Liver (tissue), 9 donors: Measurements from ENCODE around the gene HLTF. TPM values are rescaled to one million over a fixed set of nuclear protein-coding genes. Genes with fewer than 3 reads are reported as not detected.

Experiments used
- DNase-seq: peaks from one replicate; pipeline ENCODE4 v3.0.0-alpha.2; 2017; ENCODE audit warnings: low spot score
- H3K27ac ChIP-seq, 2 donors: one replicate each; pipeline ENCODE4 v1.7.0; 2013; ENCODE audit warnings: inconsistent platforms in 2 of 2, low read length in 2 of 2, control low read depth in 1 of 2, low read depth in 1 of 2, mild to moderate bottlenecking in 1 of 2
- H3K27me3 ChIP-seq, 4 donors: one replicate each; pipeline versions ENCODE4 v1.6.1 to v1.7.0; 2013; ENCODE audit warnings: low read length in 3 of 4, inconsistent platforms in 1 of 4, mild to moderate bottlenecking in 1 of 4, moderate library complexity in 1 of 4; ENCODE audit not compliant: control insufficient read depth in 4 of 4, insufficient read depth in 4 of 4
- H3K36me3 ChIP-seq, 4 donors: one replicate each; pipeline versions ENCODE4 v1.6.1 to v1.7.0; 2013; ENCODE audit warnings: low read length in 3 of 4, mild to moderate bottlenecking in 3 of 4, low read depth in 1 of 4, moderate library complexity in 1 of 4; ENCODE audit not compliant: control insufficient read depth in 4 of 4, insufficient read depth in 3 of 4
- H3K4me1 ChIP-seq, 4 donors: one replicate each; pipeline versions ENCODE4 v1.6.1 to v1.7.0; 2013; ENCODE audit warnings: low read length in 3 of 4, mild to moderate bottlenecking in 3 of 4, moderate library complexity in 1 of 4; ENCODE audit not compliant: control insufficient read depth in 4 of 4, insufficient read depth in 4 of 4
- H3K4me3 ChIP-seq, 3 donors: one replicate each; pipeline versions ENCODE4 v1.6.1 to v1.7.0; 2013; ENCODE audit warnings: low read length in 3 of 3, control low read depth in 1 of 3, low read depth in 1 of 3, mild to moderate bottlenecking in 1 of 3
- H3K9ac ChIP-seq, 2 donors: one replicate each; pipeline ENCODE4 v1.7.0; 2013; ENCODE audit warnings: low read length in 2 of 2, mild to moderate bottlenecking in 2 of 2, moderate library complexity in 2 of 2, control low read depth in 1 of 2, low read depth in 1 of 2
- H3K9me3 ChIP-seq, 4 donors: one replicate each; pipeline versions ENCODE4 v1.6.1 to v1.7.0; 2013; ENCODE audit warnings: low read length in 3 of 4; ENCODE audit not compliant: control insufficient read depth in 4 of 4
- ATF3 ChIP-seq: IDR thresholded peaks from 2 replicates; pipeline ENCODE4 v1.6.1; 2016; ENCODE audit warnings: antibody characterized with exemption
- EGR1 ChIP-seq, 2 donors: IDR thresholded peaks; 2 replicates each; pipeline ENCODE4 v1.6.1; 2016 to 2018; ENCODE audit warnings: antibody characterized with exemption in 2 of 2, low read depth in 2 of 2
- FOXA1 ChIP-seq: IDR thresholded peaks from 2 replicates; pipeline ENCODE4 v1.6.1; 2016; ENCODE audit warnings: antibody characterized with exemption
- FOXA2 ChIP-seq: IDR thresholded peaks from 2 replicates; pipeline ENCODE4 v1.6.1; 2016; ENCODE audit warnings: antibody characterized with exemption
- GABPA ChIP-seq, 2 donors: IDR thresholded peaks in 1 of 2; conservative IDR thresholded peaks in 1 of 2; 2 replicates each; pipeline ENCODE4 v1.6.1; 2016; ENCODE audit warnings: antibody characterized with exemption in 2 of 2, mild to moderate bottlenecking in 1 of 2, moderate library complexity in 1 of 2
- HNF4A ChIP-seq, 2 donors: conservative IDR thresholded peaks; 2 replicates each; pipeline ENCODE4 v1.6.1; 2016; ENCODE audit warnings: antibody characterized with exemption in 2 of 2, mild to moderate bottlenecking in 2 of 2
- HNF4G ChIP-seq: IDR thresholded peaks from 2 replicates; pipeline ENCODE4 v1.6.1; 2016; ENCODE audit warnings: antibody characterized with exemption
- JUND ChIP-seq, 2 donors: IDR thresholded peaks; 2 replicates each; pipeline ENCODE4 v1.6.1; 2016; ENCODE audit warnings: antibody characterized with exemption in 2 of 2
- MAX ChIP-seq: IDR thresholded peaks from 2 replicates; pipeline ENCODE4 v1.6.1; 2016; ENCODE audit warnings: antibody characterized with exemption
- NR2F2 ChIP-seq: IDR thresholded peaks from 2 replicates; pipeline ENCODE4 v1.6.1; 2016; ENCODE audit warnings: antibody characterized with exemption
- RAD21 ChIP-seq, 2 donors: IDR thresholded peaks; 2 replicates each; pipeline ENCODE4 v1.6.1; 2016; ENCODE audit warnings: antibody characterized with exemption in 2 of 2, mild to moderate bottlenecking in 2 of 2
- SP1 ChIP-seq: IDR thresholded peaks from 2 replicates; pipeline ENCODE4 v1.6.1; 2018; ENCODE audit warnings: antibody characterized with exemption, mild to moderate bottlenecking
- TAF1 ChIP-seq: conservative IDR thresholded peaks from 2 replicates; pipeline ENCODE4 v1.6.1; 2016; ENCODE audit warnings: antibody characterized with exemption, mild to moderate bottlenecking
- YY1 ChIP-seq: IDR thresholded peaks from 2 replicates; pipeline ENCODE4 v1.6.1; 2016; ENCODE audit warnings: antibody characterized with exemption, mild to moderate bottlenecking
- ZBTB33 ChIP-seq: IDR thresholded peaks from 2 replicates; pipeline ENCODE4 v1.6.1; 2016; ENCODE audit warnings: antibody characterized with exemption
- WGBS: extraction: QIAGEN DNeasy Blood & Tissue Kit; methylation state at CpG from one replicate; pipeline ENCODE4 v1.1.7; 2013; 5-methylcytosine and 5-hydroxymethylcytosine counted together
- polyA plus RNA-seq, 2 donors: library from polyadenylated mRNA; stranded (reverse) in 1 of 2; unstranded in 1 of 2; fragments of 200-250 nt in 1 of 2; fragments of >200 nt in 1 of 2; fragmentation: Nextera tagmentation in 1 of 2; extraction: Ambion mirVana in 1 of 2; gene quantifications; one replicate each; pipeline versions ENCODE4 v1.2.1 to v1.2.3, GENCODE V29; 2013 to 2015
- total RNA-seq, 2 donors: library from RNA; depleted of rRNA; stranded (reverse); fragments of >200 nt; gene quantifications; one replicate each; pipeline ENCODE4 v1.2.3, GENCODE V29; 2014
- donor health status: healthy.
- donor health status: healthy.
- donor health status: healthy.
- donor health status: healthy.
- donor health status: healthy.

Gene HLTF
- total and polyA plus RNA-seq, 4 donors: 4.1 to 31.7 (median 17.0) TPM

GRCh38 chr3:149026718-149027117 lies 59.6 kb downstream of the HLTF start:
- no peaks in the 10 kb centered on the region for H3K27me3 ChIP-seq
- 87% methylated on average over 4 of the region's 4 CpGs for whole genome bisulfite sequencing
- H3K36me3 ChIP-seq: peaks cover 6 to 39% (median 28%) of the 10 kb centered on the region in 4 donors

DNA sequence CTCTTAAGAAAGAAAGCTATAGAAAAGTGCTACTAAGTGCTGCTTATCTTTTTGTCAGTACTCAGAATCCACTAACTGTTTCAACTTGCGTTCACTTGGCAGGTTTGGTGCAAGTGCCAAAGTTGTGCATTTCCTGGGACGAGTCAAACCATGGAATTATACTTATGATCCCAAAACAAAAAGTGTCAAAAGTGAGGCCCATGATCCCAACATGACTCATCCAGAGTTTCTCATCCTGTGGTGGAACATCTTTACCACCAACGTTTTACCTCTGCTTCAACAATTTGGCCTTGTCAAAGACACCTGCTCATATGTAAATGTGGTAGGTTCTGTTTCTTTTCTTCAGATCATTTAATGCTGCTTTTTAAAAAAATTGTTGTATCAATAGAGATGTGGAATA lies 62.4 kb downstream of the HLTF start:
- peaks cover 7 to 43% (median 30%) of the 10 kb centered on the region in 4 donors for H3K36me3 ChIP-seq

More at GRCh38 chr3:149026718-149027117, 59.6 kb downstream of the HLTF start:
- Histone ChIP-seq H3K9ac (no peak overlapping the region), H3K4me3 (no peak overlapping the region), H3K9me3 (peaks cover 0 to 2% (median 0%) of the 10 kb centered on the region in 4 donors), H3K4me1 (no peaks in the 10 kb centered on the region), H3K27ac (no peak overlapping the region)
- no peak for DNase-seq
- TF ChIP-seq FOXA2 (no peak), ZBTB33 (no peak), MAX (no peak), EGR1 (IDR thresholded peaks at IDR 0.05; ENCODE audit: low read depth in 2 of 2) (no peak), NR2F2 (no peak), HNF4G (no peak), HNF4A (conservative IDR thresholded peaks at IDR 0.05) (no peak), RAD21 (IDR thresholded peaks at IDR 0.05) (no peak), TAF1 (no peak)

More for the DNA sequence above, 62.4 kb downstream of the HLTF start:
- H3K4me3 ChIP-seq: no peak overlapping the region
- no peak overlapping the region for H3K9ac ChIP-seq
- H3K4me1 ChIP-seq: no peaks in the 10 kb centered on the region
- 93% methylated on average over 3 of the region's 3 CpGs for WGBS
- H3K9me3 ChIP-seq: peaks cover 0 to 2% (median 0%) of the 10 kb centered on the region in 4 donors
- TF ChIP-seq TAF1 (no peak), FOXA1 (no peak), SP1 (no peak), HNF4A (conservative IDR thresholded peaks at IDR 0.05) (no peak), MAX (no peak), FOXA2 (no peak), GABPA (IDR thresholded peaks at IDR 0.05 in 1 of 2, conservative IDR thresholded peaks at IDR 0.05 in 1 of 2) (no peak), ATF3 (no peak), YY1 (no peak), JUND (IDR thresholded peaks at IDR 0.05) (no peak), ZBTB33 (no peak)
- no peak overlapping the region for H3K27ac ChIP-seq
- DNase-seq: no peak
- H3K27me3 ChIP-seq: no peaks in the 10 kb centered on the region
